ENCODE data around the gene TMSB15B.
"Not testable (repeated sequence)": the region's sequence is repeated elsewhere in the genome, so short reads cannot be mapped to it uniquely, and the experiment has no call there.

The TMSB15B gene

DNA sequence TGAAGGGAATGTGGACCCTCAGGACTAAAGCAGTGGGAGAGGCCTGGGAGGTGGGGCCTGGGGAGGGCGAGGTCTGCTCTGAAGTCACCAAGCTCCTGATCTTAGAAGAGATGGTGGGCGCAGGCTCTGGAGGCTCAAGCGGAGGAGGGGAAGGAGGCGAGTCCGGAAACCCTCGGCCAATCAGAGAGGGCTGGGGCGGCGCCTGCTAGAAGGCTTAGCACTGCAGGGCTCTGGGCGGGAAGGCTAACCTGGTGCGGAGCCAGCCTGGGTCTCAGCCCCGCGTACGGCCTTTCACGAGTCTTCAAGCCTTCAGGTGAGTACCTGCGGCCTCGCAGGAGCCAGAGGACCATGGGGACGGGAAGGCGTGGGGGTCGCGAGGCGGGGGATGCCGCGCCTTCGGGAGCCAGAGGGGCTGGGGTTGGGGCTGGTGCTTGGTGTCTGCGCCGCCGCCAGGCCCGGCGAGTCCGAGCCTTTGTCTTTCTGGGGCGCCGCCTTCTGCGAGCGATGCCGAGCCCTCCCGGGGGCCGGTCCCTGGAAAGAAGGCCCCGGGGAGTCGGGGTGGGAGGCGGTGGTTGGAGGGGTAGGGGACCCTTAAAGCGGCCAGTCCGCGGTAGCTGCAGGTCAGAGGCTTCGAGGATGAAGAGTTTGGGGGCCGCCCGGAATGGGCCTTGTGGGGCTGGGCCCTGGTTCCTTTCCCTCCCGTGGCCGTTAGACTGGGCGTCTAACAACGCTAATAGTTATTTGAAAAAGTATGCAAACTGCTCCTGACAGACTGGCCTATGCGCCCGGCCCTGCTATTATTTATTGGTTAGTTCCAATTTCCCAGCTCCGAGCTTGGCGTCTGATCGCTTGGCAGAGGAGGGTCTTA lies at the start of gene TMSB15B:
Gene TMSB15B (plus strand): TSS at position 217 of the 868 bp plus-strand sequence.
- H3K9ac ChIP-seq, H3K27ac ChIP-seq, H3K4me1 ChIP-seq, H3K27me3 ChIP-seq, H3K9me3 ChIP-seq, H3K36me3 ChIP-seq, H3K4me2 ChIP-seq, H3K4me3 ChIP-seq, H4K20me1 ChIP-seq: not testable (repeated sequence)

DNA sequence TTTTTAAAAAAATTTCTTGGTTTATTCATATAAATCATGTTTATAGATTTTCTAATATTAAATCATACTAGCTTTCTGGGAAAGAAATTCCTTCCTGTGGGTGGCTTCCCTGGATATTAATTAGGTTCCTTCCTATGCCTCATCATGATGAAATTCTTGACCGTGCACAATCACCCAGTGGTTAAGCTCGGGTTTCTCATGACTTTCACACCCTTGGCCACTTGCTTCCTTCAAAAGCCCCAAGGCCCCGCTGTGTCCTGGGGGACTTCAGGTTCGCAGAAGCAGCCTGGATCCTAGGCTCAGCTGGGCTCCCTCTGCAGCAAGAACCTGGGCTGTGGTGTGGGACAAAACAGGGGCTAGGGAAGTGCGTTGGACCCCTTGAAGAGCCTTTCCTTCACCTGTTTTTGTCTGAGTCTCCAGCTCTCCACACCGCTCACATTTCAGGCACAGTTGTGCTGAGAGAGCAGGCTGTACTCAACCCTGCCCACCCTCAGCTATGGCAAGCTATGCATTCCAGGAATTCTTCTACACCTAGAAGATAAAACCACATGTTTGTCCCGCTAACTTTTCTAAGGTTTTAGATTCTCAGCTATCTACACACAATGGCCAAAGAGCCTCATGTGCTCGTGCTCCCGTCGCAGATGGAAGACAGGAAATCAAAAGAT lies 48.9 kb upstream of the TMSB15B start:
- Histone ChIP-seq H3K36me3 (peaks cover 30% of the 10 kb centered on the region; the same call in 1 of the 2 replicates), H3K9me3 (peaks cover 21% of the 10 kb centered on the region), H3K4me1 (no peaks in the 10 kb centered on the region), H3K4me2 (no peak overlapping the region), H3K4me3 (no peak overlapping the region), H4K20me1 (no peaks in the 10 kb centered on the region), H3K9ac (no peak overlapping the region), H3K27me3 (no peaks in the 10 kb centered on the region), H3K27ac (no peak overlapping the region)
- TF ChIP-seq Cebpa-rat (IDR thresholded peaks at IDR 0.05), result no peak

DNA sequence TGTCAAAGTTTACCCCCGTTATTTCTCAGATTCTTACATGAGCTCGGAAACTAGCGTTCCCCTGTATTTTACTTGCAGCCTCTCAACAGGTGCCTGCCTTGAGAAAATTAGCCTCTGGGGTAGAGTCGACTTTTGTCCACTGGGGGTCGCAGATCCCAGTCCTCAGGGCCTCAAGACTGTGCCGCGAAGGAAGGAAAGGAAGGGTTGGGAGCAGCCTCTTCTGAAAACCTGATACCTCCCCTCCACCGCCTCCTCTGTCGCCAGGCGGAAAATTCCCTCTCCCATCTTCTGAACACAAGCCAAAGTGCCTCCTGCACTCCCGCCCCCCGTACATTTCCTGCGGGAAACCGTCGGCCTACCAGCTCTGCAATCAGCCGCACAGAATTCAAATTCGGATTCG lies 44.4 kb upstream of the TMSB15B start:
- Histone ChIP-seq H3K4me3 (peak overlapping the region; percentile 72), H4K20me1 (no peaks in the 10 kb centered on the region), H3K4me2 (peak overlapping the region; percentile 67), H3K36me3 (peaks cover 26% of the 10 kb centered on the region; the same call in 1 of the 2 replicates), H3K9me3 (peaks cover 4% of the 10 kb centered on the region; the same call in 1 of the 2 replicates), H3K27me3 (no peaks in the 10 kb centered on the region), H3K4me1 (peaks cover 13% of the 10 kb centered on the region), H3K27ac (no peak overlapping the region), H3K9ac (peak overlapping the region; percentile 81)
- TF ChIP-seq Cebpa-rat (IDR thresholded peaks at IDR 0.05), result no peak

DNA sequence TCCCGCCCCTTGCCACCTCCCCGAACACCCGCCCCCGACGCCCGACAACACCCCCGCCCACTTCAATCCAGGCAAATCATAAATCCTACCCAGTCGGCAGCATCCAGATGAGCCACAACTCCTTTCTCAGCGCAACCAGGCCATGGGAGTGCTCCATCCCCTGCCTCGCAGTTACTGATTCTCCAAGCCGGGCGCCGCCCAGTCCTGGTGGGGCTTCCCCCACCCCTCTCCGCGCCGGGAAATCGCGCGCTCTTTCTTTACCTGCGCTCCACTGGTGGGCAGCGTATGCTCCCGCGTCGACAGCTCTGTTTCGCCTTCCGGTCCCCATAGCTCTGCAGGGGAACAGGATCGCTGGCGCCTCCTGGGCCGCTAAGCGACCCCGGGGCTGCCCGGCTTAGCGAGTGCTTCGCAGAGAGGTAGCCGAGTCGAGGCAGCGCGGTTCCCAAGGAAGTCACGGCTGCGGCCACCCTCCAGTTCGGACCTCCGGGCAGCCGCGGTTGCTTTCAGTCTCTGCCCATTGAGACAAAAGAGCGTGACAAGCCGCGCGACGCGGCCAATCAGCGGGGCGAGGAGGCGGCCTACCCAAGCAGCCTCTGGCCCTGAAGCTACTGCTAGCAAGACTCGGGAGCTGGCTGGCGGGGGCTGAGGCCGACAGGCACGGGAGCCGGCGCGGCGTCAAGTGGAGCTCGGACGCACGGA lies 43.7 kb upstream of the TMSB15B start:
- H3K9ac ChIP-seq, result peak overlapping the region; percentile 81
- H3K27ac ChIP-seq, result peak overlapping the region; percentile 81
- no peaks in the 10 kb centered on the region for H4K20me1 ChIP-seq
- peak overlapping the region; percentile 67 for H3K4me2 ChIP-seq
- peak overlapping the region; percentile 72 for H3K4me3 ChIP-seq
- peaks cover 20% of the 10 kb centered on the region; the same call in 1 of the 2 replicates for H3K36me3 ChIP-seq
- H3K9me3 ChIP-seq, result 0 out of 2 replicates have a peak, but pooled peaks cover 3% of the 10 kb centered on the region
- H3K27me3 ChIP-seq, result no peaks in the 10 kb centered on the region
- TF ChIP-seq Cebpa-rat (IDR thresholded peaks at IDR 0.05), result no peak
- H3K4me1 ChIP-seq, result peaks cover 13% of the 10 kb centered on the region

DNA sequence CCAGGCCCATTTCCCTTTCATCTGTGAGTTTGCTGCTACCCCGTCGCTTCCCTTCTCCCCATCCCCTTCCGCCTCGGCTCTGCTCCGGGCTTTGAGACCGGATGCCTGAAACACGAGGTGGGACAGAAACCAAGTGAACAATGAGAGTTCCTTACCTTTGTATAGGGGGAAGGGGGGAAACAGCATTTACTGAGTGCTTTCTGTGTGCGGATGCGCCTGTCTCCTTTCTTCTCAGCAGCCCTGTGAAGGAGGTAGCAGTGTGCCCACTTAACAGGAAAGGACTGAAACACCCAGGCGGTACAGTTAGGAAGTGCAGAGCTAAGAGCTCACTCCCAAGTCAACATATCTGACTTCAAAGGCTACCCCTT lies 43.2 kb upstream of the TMSB15B start:
- peaks cover 16% of the 10 kb centered on the region; the same call in 1 of the 2 replicates for H3K36me3 ChIP-seq
- H3K4me2 ChIP-seq, result peak overlapping the region; percentile 67
- peak overlapping the region; percentile 81 for H3K27ac ChIP-seq
- H4K20me1 ChIP-seq, result no peaks in the 10 kb centered on the region
- H3K9ac ChIP-seq, result peak overlapping the region; percentile 81
- no peaks in the 10 kb centered on the region for H3K27me3 ChIP-seq
- peak overlapping the region; percentile 72 for H3K4me3 ChIP-seq
- no peaks in the 10 kb centered on the region for H3K9me3 ChIP-seq
- peaks cover 13% of the 10 kb centered on the region for H3K4me1 ChIP-seq
- TF ChIP-seq Cebpa-rat (IDR thresholded peaks at IDR 0.05), result no peak

DNA sequence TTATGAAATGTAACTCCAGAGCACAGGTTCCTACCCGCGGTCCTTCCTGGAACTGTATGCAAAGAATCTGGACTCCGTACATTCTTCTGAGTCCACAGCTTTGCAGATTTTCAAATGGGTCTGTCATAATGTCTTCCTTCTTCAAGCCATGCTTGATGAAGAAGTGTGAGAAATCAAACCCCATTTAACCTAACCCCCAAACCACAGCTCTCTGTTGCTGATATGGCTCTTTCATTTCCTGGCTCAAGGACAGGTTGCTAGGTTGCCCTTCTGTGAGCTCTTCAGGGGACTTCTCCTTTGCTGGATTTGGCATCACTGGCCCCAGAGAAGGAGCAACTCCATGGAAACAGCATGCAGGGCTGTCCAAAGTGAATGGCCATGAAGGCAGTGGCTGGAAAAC lies 41.9 kb upstream of the TMSB15B start:
- H3K4me1 ChIP-seq, result peaks cover 16% of the 10 kb centered on the region
- H3K27ac ChIP-seq, H3K36me3 ChIP-seq, H3K4me3 ChIP-seq, H3K9ac ChIP-seq, H4K20me1 ChIP-seq, H3K9me3 ChIP-seq, H3K27me3 ChIP-seq: not testable (repeated sequence)
- H3K4me2 ChIP-seq, result peak overlapping the region; percentile 67

DNA sequence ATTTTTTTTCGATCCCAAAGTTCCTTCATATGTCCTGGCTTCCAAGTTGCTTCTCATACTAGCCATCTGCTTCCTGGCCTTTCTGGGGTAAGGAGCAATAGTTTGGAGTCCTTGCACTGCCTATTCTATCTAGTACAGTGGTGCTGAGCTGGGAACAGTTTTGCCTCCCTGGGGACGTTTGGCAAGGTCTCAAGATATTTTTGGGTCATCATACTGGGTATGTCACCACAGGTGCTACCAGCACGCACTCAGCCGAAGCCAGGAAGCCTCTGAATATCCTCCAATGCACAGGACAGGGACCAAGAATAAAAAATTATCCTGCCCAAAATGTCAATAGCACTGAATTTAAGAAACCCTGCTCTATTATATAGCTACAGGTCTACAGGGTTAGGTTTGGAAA lies 35.4 kb upstream of the TMSB15B start:
- Histone ChIP-seq H3K4me1 (peaks cover 23% of the 10 kb centered on the region), H3K9ac (no peak overlapping the region), H3K4me2 (peak overlapping the region; percentile 67), H3K4me3 (no peak overlapping the region), H3K27ac (0 out of 2 replicates have a peak overlapping the region, but pooled peaks have one; percentile 30), H3K36me3 (peaks cover 11% of the 10 kb centered on the region), H3K9me3 (no peaks in the 10 kb centered on the region), H3K27me3 (no peaks in the 10 kb centered on the region), H4K20me1 (no peaks in the 10 kb centered on the region)
- TF ChIP-seq Cebpa-rat (IDR thresholded peaks at IDR 0.05), result no peak

DNA sequence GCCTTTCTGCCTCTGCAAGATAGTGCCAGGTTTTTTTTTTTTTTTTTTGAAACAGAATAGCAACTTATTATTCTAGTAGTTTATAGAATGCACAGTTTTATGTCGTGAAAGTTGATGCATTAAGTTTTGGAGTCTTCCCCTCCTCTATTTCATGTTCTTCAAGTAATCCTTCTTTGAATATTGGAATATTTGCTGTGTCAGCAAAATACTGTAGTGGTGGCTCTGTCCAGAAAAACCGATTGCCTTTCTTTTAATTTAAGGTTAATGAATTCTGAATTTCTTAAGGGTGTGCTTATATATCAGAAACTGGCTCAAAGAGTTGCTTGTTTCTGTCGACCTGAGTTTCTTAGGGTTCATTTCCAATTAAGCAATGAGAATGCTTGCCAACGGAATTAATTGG lies 34.8 kb upstream of the TMSB15B start:
- Histone ChIP-seq H3K36me3 (peaks cover 11% of the 10 kb centered on the region), H3K27ac (no peak overlapping the region), H3K4me1 (peaks cover 23% of the 10 kb centered on the region), H3K27me3 (no peaks in the 10 kb centered on the region), H3K9ac (no peak overlapping the region), H4K20me1 (no peaks in the 10 kb centered on the region), H3K4me2 (no peak overlapping the region), H3K4me3 (no peak overlapping the region), H3K9me3 (no peaks in the 10 kb centered on the region)
- no peak for TF ChIP-seq Cebpa-rat (IDR thresholded peaks at IDR 0.05)

DNA sequence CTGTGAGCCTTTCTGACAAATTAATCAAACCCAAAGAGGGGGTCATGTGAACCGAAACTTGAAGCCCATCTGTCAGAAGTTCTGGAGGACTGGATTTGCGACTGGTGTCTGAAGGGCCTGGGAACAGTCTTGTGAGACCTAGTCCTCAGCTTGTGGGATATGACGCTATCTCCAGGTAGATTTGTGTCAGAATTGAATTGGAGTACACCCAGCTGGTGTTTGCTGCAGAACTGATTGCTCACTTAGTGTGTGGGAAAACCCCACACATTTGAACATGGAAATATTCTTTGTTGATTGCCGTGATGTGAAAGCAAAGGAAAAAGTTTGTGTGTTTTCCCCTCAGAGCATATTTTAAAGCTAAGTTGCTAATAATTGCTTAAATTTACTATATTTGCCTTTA lies 30.3 kb upstream of the TMSB15B start:
- H4K20me1 ChIP-seq, result no peaks in the 10 kb centered on the region
- H3K36me3 ChIP-seq, result peaks cover 11% of the 10 kb centered on the region
- H3K4me1 ChIP-seq, result peaks cover 3% of the 10 kb centered on the region
- H3K27ac ChIP-seq, result no peak overlapping the region
- H3K4me2 ChIP-seq, result no peak overlapping the region
- H3K9ac ChIP-seq, result no peak overlapping the region
- H3K4me3 ChIP-seq, result no peak overlapping the region
- H3K9me3 ChIP-seq, result no peaks in the 10 kb centered on the region
- H3K27me3 ChIP-seq, result no peaks in the 10 kb centered on the region
- no peak for TF ChIP-seq Cebpa-rat (IDR thresholded peaks at IDR 0.05)

DNA sequence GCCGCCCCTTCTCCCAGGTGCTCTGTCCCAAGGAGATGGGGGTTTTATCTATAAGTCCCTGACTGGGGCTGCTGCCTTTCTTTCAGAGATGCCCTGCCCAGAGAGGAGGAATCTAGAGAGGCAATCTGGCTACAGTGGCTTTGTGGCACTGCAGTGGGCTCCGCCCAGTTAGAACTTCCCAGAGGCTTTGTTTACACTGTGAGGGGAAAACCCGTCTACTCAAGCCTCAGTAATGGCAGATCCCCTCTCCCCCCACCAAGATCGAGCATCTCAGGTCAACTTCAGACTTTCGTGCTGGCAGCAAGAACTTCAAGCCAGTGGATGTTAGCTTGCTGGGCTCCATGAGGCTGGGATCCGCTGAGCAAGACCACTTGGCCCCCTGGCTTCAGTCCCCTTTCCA lies 22.2 kb upstream of the TMSB15B start:
- H3K9ac ChIP-seq, H3K36me3 ChIP-seq, H3K9me3 ChIP-seq, H3K4me3 ChIP-seq, H3K27ac ChIP-seq, H3K4me1 ChIP-seq, H3K27me3 ChIP-seq, H3K4me2 ChIP-seq, H4K20me1 ChIP-seq: not testable (repeated sequence)

All from BLaER1 (cell line).